ENCODE measurements around the gene ZNF787. TPM values are rescaled to one million over a fixed set of nuclear protein-coding genes. Genes with fewer than 3 reads are reported as not detected.
"Not testable (repeated sequence)": the region's sequence is repeated elsewhere in the genome, so short reads cannot be mapped to it uniquely, and the experiment has no call there.

Gene ZNF787
- total RNA-seq, 2 donors from 2014 or later, result 6.0 to 11.8 TPM

DNA sequence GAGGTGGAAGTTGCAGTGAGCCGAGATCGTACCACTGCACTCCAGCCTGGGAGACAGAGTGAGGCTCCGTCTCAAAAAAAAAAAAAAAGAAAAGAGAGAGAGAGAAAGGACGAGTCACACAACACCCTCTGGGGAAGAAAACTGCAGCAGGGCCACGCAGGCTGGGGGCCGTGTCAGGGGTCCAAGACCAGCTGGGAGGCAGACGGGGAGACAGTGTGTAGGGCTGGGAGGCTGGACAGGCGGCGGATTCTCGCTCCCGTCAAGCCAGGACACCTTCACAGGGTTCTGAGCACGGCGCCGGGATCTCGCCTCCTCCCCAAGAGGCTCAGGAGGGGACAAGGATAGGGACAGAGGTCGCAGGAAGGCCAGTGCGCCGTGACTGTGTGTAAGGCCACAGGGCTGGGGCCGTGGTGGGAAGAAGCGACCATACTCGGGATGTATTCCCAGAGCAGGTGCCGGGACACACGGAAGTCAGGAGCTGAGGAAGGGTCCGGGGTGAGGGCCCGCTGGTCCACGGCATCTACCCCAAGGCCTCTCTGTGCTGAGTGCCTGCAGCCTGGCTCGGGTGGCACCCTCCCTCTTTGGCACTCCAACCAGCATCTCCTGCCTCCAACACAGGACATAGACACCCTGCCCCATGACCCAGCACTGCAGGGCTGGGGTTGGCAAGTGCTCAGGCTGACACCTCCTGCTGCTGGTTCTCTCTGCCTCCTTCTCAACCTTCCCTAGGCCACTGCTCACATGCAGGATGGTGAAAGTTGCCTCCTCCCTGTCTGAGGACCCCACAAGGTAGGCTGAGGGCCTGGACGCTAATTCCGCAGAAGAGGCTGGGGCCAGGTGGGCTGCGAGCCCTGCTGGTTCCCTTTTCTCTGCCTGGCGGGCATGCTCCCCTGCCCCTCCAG is 21.2 kb downstream of the ZNF787 start:
- DNase-seq (ENCODE audit: low spot score), result no peak
- H3K9me3 ChIP-seq, result no peaks in the 10 kb centered on the region
- H3K27ac ChIP-seq, result no peak overlapping the region
- H3K4me3 ChIP-seq, result no peak overlapping the region
- no peaks in the 10 kb centered on the region for H3K27me3 ChIP-seq
- TF ChIP-seq, protein P1, sequence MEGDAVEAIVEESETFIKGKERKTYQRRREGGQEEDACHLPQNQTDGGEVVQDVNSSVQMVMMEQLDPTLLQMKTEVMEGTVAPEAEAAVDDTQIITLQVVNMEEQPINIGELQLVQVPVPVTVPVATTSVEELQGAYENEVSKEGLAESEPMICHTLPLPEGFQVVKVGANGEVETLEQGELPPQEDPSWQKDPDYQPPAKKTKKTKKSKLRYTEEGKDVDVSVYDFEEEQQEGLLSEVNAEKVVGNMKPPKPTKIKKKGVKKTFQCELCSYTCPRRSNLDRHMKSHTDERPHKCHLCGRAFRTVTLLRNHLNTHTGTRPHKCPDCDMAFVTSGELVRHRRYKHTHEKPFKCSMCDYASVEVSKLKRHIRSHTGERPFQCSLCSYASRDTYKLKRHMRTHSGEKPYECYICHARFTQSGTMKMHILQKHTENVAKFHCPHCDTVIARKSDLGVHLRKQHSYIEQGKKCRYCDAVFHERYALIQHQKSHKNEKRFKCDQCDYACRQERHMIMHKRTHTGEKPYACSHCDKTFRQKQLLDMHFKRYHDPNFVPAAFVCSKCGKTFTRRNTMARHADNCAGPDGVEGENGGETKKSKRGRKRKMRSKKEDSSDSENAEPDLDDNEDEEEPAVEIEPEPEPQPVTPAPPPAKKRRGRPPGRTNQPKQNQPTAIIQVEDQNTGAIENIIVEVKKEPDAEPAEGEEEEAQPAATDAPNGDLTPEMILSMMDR (IDR thresholded peaks at IDR 0.05), result no peak
- peaks cover 16% of the 10 kb centered on the region for H3K36me3 ChIP-seq
- H3K4me1 ChIP-seq, result peaks cover 0 to 21% of the 10 kb centered on the region in 2 donors

DNA sequence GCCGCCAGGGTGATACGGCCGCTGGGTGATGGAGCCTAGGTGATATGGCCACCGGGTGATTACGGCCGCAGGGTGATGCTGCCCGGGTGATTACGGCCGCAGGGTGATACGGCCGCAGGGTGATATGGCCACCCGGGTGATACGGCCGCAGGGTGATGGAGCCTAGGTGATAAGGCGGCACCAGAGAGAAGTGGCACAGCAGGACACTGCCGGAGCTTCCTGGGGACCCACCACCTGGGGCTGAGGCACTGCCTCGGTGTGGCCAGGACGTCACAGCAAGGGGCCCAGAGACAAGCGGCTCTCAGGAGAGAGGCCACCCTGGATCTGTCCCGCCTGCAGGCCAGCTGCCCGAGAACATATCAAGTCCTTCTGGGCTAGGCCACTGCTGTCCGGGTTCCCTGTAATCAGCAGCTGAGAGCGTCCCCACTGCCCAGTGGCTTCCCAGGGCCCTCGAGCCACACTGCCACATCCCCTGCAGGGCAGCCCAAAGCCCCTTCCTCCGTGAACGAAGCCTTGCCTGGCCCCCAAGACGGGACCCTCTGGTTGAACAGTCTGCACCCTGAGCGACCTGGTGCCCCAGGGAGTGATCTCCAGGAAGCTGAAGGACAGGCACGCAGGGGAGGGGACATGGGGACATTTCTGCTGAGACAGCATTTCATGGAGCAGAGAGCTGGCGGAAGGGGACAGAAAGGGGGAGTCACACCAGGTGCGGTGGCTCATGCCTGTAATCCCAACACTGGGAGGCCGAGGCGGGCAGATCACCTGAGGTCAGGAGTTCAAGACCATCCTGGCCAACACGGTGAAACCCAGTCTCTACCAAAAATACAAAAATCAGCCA is 22.1 kb downstream of the ZNF787 start:
- H3K27me3 ChIP-seq, result no peaks in the 10 kb centered on the region
- H3K4me3 ChIP-seq, result no peak overlapping the region
- H3K9me3 ChIP-seq, result no peaks in the 10 kb centered on the region
- peaks cover 0 to 15% of the 10 kb centered on the region in 2 donors for H3K4me1 ChIP-seq
- H3K36me3 ChIP-seq, result peaks cover 16% of the 10 kb centered on the region
- no peak for DNase-seq (ENCODE audit: low spot score)
- H3K27ac ChIP-seq, result no peak overlapping the region
- TF ChIP-seq, protein P1 (IDR thresholded peaks at IDR 0.05), result no peak

DNA sequence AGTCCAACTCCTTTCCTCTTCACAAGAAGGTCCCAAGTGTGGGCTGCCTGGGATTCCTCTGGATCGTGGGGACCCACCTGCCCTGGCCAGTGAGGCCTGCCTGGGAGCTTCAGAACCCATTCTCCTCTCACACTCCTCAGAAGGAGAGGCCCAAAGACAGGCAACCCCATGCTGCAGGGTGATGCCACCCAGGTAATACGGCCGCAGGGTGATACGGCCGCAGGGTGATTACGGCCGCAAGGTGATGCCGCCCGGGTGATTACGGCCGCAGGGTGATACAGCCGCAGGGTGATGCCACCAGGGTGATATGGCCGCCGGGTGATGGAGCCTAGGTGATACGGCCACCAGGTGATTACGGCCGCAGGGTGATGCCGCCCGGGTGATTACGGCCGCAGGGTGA is 22.9 kb downstream of the ZNF787 start:
- not testable (repeated sequence) for DNase-seq (ENCODE audit: low spot score); H3K27ac ChIP-seq; H3K4me3 ChIP-seq; H3K9me3 ChIP-seq; H3K27me3 ChIP-seq
- Histone ChIP-seq H3K4me1 (peaks cover 0 to 15% of the 10 kb centered on the region in 2 donors), H3K36me3 (peaks cover 16% of the 10 kb centered on the region)

DNA sequence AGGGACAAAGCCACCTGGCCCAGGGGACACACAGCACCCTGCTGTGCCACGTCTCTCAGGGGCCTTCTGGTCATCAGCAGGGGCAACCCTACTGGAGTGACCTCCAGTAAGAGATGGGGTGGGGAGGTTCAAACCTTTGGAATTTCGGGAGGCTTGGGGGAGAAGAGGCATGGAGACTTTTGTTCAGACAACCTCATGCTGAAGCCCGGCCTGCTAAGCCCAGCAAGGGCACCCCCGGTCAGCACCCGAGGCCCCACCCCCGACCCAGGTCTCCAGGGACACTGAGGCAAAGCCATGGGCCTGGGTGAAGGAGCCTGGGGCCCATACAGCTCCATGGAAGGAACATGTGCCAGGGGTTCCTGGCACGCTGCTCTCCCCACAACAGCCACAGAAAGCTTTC is 23.3 kb downstream of the ZNF787 start:
- Histone ChIP-seq H3K4me1 (peaks cover 0 to 15% of the 10 kb centered on the region in 2 donors), H3K27ac (no peak overlapping the region), H3K36me3 (peaks cover 16% of the 10 kb centered on the region), H3K4me3 (no peak overlapping the region), H3K27me3 (no peaks in the 10 kb centered on the region), H3K9me3 (no peaks in the 10 kb centered on the region)
- TF ChIP-seq, protein P1 (IDR thresholded peaks at IDR 0.05), result no peak
- DNase-seq (ENCODE audit: low spot score), result no peak

DNA sequence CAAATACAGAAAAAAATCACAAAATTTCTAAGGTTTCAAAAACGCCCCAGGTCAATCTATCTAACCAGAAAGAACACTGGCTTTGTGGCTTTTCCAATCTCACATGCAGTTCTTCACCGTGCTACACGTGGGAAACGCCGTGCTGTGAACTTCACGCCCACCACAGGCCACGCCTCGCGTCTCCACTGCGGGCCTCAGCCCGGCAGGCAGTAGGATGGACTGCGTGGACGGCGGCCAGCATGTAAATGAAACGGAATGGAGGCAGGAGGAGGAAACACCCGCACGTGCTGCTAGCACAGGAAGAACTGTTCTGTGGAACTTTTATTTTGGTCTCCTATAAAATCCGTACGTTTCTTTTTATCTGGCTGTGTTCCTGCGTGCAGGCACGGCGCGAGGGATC is 23.8 kb downstream of the ZNF787 start:
- TF ChIP-seq, protein P1 (IDR thresholded peaks at IDR 0.05), result no peak
- H3K36me3 ChIP-seq, result peaks cover 14% of the 10 kb centered on the region
- peak overlapping the region in 1 of 2 donors; percentile 5 for H3K27ac ChIP-seq
- H3K9me3 ChIP-seq, result no peaks in the 10 kb centered on the region
- H3K4me3 ChIP-seq, result no peak overlapping the region
- DNase-seq (ENCODE audit: low spot score), result no peak
- H3K4me1 ChIP-seq, result peaks cover 0 to 15% of the 10 kb centered on the region in 2 donors
- no peaks in the 10 kb centered on the region for H3K27me3 ChIP-seq

DNA sequence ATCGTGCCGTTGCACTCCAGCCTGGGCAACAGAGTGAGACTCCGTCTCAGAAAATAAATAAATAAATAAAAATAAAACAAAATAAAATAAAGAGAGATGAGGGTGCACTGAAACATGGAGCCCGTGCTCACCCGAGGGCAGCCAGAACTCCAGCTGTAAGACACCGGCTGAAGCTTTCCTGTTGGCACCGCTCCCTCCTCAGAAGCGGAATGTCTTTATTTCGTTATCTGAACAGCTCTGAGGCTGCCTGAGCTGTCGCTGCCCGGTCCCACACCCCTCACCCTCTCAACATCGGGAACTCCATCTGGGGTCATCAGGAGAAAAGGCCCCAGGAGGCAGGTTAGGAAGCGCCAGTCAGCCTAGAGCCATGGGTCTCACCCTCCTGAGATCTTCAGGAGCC is 24.4 kb downstream of the ZNF787 start:
- no peaks in the 10 kb centered on the region for H3K27me3 ChIP-seq
- peak overlapping the region in 1 of 2 donors; percentile 5 for H3K27ac ChIP-seq
- DNase-seq (ENCODE audit: low spot score), result no peak
- peaks cover 7% of the 10 kb centered on the region for H3K36me3 ChIP-seq
- TF ChIP-seq, protein P1 (IDR thresholded peaks at IDR 0.05), result no peak
- peaks cover 0 to 19% of the 10 kb centered on the region in 2 donors for H3K4me1 ChIP-seq
- H3K4me3 ChIP-seq, result no peak overlapping the region
- no peaks in the 10 kb centered on the region for H3K9me3 ChIP-seq
